IPS-11a (cell line): ENCODE data around the gene GPI.
"Not testable (repeated sequence)": the region's sequence is repeated elsewhere in the genome, so short reads cannot be mapped to it uniquely, and the experiment has no call there.

Experiments used
- H3K4me3 ChIP-seq: one replicate; pipeline ENCODE4 v1.5.1; 2013; ENCODE audit warnings: low read depth, low read length, control low read depth

Gene GPI

DNA sequence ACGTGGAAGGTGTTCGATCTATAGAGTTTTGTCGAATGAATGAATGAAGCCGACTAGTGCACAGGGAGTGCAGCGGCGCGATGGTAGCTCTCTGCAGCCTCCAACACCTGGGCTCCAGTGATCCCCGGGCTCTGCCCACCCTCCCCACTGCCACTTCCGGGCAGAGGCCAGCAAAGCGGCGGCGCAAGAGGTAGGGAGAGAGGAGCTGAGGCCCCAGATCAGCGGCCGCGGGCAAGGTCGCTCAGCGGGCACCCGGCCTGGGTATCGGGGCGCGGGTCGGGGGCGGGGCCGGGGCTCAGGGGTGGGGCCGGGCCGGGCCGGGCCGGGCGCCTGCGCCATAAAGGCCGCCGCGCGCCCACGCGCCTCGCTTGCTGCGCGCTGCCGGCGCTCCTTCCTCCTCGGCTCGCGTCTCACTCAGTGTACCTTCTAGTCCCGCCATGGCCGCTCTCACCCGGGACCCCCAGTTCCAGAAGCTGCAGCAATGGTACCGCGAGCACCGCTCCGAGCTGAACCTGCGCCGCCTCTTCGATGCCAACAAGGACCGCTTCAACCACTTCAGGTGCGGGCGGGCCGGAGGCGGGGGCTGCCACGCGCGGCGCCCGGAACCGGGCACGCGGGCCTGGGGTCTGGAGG lies at the start of gene GPI:
Gene GPI (plus strand): TSS at position 367 of the 633 bp plus-strand sequence. CDS start 71 bp downstream, at position 438.
- H3K4me3 ChIP-seq: peak within 1 kb of the TSS; percentile 80

DNA sequence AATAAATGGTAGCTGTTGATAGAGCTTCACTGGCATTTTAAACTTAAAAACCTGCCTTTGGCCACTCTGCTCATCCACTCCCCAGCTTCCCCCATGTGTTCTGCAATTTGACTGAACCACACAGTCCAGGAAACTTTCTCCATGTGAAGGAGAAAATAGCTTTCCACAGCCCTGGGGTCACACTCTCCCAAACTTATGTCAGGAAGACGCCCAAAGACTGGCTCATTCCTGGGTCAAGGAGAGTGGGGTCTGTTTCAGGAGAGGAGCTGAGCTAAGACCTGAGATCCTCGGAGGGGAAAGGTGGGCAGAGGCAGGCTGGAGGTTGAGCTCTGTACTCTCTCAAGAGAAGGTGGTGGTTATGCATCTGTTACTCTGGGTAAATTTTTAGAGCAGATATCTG lies 48.7 kb upstream of the GPI start:
- H3K4me3 ChIP-seq: no peak overlapping the region

DNA sequence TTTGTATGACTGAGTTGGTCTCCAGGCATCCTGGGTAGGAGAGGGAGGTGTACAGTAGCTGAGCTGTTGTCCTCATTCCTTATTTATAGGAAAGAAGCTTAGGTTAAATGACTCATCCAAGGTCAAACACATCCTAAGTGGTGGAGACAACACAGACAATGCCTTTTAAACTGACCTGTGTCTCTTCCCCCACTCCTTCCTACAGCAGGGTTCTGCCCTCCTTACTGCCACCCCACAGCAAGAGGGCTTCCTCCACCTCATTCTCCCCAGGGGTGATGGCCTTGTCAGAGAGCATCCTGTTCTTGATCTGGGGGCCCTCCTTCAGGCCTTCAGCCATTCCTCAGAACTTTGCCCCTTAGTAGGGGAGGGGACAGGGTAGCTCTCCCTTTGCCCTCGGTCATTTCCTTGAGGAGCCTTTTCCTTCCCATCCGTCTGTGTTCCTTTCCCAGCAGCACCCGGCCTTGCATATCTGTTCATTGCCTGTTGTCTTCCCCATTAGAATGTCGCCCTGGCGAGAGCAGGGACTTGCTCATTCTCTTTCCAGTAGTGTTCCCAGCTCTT lies 48.2 kb upstream of the GPI start:
- no peak overlapping the region for H3K4me3 ChIP-seq

DNA sequence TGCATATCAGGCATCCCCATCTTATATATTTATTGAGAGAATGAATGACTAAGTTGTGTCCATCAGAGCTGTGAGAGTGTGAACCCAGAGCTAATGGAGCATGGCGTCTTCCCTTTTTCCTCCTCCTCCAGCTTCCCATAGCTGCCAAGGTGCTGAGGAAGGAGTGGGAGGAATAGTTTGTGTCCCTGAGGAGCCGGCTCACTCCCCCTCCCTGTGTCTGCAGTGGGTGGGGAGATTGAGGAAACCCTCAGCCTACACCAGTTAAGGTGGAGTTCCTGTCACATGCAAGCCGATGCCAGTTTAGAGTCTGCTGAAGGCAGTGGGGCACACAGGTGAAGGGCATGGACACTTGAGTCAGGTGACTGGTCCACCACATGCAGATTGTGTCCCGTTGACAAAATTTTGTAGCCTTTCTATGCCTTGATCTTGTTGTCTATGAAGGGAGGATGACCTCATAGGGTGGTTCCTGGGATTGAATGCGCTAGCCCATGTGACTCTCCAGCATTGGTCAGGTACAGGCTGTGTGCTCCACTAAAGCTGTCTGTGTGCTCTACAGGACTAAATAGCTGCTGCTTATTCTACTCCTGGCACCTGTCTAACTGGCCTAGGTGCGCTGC lies 47.6 kb upstream of the GPI start:
- no peak overlapping the region for H3K4me3 ChIP-seq

- no peak overlapping the region for H3K4me3 ChIP-seq
Observed at GRCh38 chr19:34319230-34319585, 45.8 kb upstream of the GPI start.

- no peak overlapping the region for H3K4me3 ChIP-seq
Observed at GRCh38 chr19:34319785-34320184, 45.2 kb upstream of the GPI start.

GRCh38 chr19:34320277-34320676 lies 44.7 kb upstream of the GPI start:
- no peak overlapping the region for H3K4me3 ChIP-seq

- no peak overlapping the region for H3K4me3 ChIP-seq
Observed at GRCh38 chr19:34321735-34322134, 43.3 kb upstream of the GPI start.

DNA sequence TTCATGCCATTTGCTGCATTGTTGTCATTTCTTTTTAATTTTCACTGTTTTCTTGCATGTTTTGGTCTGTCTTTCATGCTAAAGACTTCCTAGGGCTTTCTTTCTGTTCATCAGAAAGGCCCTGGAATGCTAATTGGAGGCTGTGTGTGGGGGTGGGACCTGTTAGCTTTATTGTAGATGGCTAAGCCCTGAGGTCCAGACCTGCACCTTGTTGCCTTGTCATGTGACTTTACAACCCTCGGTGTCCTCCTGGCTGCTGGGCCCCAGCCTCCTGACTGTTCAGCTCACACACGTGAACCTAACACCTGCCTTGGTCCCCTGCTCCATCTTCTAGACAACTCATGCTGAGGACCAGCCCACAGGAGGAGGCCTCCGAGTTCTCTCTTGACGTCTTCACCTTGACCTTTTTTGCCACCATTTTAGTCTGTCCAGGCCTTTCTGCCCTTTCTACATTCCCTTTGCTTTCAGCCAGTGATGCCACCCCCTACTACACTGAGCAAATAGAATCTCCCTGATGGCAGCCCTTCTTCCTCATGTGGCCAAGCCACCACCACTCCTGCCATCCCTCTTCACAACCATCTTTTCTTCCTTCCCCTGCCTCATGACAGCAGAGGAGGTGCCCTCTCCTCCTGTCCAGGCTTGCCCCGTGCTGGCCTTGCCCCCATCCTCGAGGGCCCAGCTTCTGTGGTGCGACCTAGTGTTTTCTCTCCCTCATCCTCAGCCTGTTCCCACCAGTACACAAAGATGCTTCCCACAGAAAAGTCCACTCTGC lies 41.4 kb upstream of the GPI start:
- no peak overlapping the region for H3K4me3 ChIP-seq

GRCh38 chr19:34324320-34324719 lies 40.7 kb upstream of the GPI start:
- H3K4me3 ChIP-seq: no peak overlapping the region

DNA sequence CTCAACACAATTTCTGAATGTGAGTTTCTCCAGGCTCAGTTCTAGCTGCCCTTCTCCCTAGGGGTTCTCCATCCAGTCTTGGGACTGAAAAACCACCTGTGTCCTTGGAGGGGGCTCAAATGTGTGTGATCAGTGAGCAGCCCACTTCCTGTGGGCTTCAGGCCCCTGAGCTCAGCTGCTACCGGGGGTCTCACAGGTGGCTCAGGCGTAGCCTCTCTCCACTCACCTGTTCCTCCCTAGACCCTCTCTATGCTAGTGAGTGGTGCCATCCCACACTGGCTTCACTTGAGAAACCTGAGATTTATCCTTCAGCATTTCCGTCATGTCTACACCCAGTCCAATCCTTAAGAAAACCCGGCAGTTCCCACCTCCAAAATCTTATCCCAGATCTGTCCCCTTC lies 39.8 kb upstream of the GPI start:
- no peak overlapping the region for H3K4me3 ChIP-seq

DNA sequence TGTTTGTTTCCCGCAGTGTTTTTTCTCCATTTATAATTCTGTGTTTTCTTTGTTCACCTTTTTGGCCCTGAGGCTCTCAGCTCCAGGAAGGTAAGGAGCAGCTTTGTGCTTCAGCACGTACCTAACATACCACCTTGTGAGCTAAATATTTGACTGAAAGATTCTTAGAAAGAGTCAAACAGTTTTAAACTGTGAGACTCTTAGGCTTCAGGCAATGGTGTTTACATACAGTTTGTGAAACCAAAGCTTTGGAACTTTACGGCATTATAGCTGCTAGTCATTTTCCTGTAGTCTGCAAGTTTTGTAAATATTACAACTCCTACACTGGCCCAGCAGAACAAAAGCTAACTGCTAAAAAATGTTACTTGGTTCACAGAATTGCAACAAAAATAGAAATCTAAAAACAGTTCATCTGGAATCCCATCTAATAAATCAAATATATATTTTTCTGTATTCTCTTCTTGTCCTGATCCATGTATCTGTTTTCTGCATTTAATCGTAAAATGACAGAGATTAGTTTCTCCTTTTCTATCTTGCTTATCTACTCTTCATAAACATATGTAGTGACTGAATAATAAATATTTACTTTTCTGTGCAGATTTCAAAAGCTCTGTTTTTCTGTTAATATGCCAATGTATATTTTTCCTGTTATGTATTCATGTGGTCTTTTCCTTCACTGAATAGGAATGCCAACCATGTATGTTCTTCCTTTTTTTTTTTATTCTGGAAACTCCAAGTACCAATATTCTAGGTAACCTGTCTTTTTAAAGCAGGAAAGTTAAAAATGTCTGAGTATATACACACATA lies 38.8 kb upstream of the GPI start:
- H3K4me3 ChIP-seq: no peak overlapping the region

- H3K4me3 ChIP-seq: no peak overlapping the region
Observed at GRCh38 chr19:34327851-34328250, 37.1 kb upstream of the GPI start.

- no peak overlapping the region for H3K4me3 ChIP-seq
Observed at GRCh38 chr19:34328982-34329381, 36.0 kb upstream of the GPI start.

GRCh38 chr19:34330116-34330515 lies 34.9 kb upstream of the GPI start:
- H3K4me3 ChIP-seq: no peak overlapping the region

GRCh38 chr19:34330596-34330995 lies 34.4 kb upstream of the GPI start:
- H3K4me3 ChIP-seq: not testable (repeated sequence)

GRCh38 chr19:34331596-34331995 lies 33.4 kb upstream of the GPI start:
- H3K4me3 ChIP-seq: not testable (repeated sequence)

DNA sequence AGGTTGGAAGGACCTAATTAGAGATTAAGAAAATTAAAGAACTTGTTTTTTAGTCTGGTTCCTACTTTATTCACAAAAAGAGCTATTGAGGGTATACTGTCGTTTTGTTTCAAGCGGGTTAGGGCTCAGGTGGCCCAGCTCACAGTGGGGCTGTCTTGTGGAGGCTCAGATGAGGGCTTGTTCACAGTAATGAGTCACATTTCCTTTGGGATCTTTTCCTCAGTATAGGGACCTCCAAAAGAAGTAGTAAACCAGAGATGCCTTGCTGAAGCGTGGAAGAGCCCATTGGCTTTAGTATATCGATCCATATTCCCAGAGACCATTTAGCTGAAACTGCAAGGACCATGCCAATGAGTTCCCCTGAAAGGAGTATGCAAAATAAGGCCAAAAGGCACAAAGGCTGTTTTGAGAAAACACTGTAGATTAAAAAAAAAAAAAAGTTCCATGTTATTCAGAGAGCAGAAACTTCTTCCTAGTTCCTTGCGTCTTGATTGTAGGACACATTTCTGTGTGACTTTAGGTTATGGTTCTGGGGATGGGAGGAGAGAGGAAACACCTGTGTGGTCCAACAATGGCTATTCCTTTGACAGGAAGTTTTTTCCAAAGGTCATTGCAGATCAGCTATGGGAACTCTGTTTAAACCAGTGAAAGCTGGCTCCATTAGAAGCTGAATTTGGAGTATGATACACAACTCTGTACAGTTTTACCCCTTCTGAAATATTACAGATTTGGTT lies 32.8 kb upstream of the GPI start:
- H3K4me3 ChIP-seq: no peak overlapping the region

DNA sequence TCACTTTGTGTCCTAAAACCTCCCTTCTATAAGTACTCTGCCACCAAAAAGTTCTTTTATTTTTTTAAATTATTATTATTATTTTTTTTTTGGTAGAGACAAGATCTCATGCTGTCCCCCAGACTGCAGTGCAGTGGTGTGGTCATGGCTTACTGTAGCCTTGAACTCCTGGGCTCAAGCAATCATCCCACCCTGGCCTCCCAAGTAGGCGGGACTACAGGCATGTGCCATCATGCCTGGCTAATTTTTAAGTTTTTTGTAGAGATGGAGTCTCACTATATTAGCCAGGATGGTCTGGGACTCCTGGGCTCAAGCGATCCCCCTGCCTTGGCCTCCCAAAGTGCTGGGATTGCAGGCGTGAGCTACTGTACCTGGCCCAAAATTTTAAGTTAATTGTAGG lies 29.1 kb upstream of the GPI start:
- no peak overlapping the region for H3K4me3 ChIP-seq

GRCh38 chr19:34336781-34337271 lies 28.2 kb upstream of the GPI start:
- H3K4me3 ChIP-seq: no peak overlapping the region
